IPS-15b (cell line): ENCODE measurements around the gene PANX2.

Source experiments
- H3K27me3 ChIP-seq: one replicate; pipeline ENCODE4 v1.6.1; 2013; ENCODE audit warnings: low read length; ENCODE audit not compliant: control insufficient read depth, insufficient read depth
- H3K36me3 ChIP-seq: one replicate; pipeline ENCODE4 v1.6.1; 2013; ENCODE audit warnings: low read length; ENCODE audit not compliant: control insufficient read depth, insufficient read depth
- H3K4me1 ChIP-seq: one replicate; pipeline ENCODE4 v1.6.1; 2013; ENCODE audit warnings: mild to moderate bottlenecking, low read length; ENCODE audit not compliant: control insufficient read depth, insufficient read depth
- H3K4me3 ChIP-seq: one replicate; pipeline ENCODE4 v1.5.1; 2013; ENCODE audit warnings: low read depth, low read length
- H3K9ac ChIP-seq: one replicate; pipeline ENCODE4 v1.6.1; 2013; ENCODE audit warnings: low read depth, mild to moderate bottlenecking, low read length
- H3K9me3 ChIP-seq: one replicate; pipeline ENCODE4 v1.6.1; 2013; ENCODE audit warnings: mild to moderate bottlenecking, low read length; ENCODE audit not compliant: control insufficient read depth, insufficient read depth

PANX2 gene

DNA sequence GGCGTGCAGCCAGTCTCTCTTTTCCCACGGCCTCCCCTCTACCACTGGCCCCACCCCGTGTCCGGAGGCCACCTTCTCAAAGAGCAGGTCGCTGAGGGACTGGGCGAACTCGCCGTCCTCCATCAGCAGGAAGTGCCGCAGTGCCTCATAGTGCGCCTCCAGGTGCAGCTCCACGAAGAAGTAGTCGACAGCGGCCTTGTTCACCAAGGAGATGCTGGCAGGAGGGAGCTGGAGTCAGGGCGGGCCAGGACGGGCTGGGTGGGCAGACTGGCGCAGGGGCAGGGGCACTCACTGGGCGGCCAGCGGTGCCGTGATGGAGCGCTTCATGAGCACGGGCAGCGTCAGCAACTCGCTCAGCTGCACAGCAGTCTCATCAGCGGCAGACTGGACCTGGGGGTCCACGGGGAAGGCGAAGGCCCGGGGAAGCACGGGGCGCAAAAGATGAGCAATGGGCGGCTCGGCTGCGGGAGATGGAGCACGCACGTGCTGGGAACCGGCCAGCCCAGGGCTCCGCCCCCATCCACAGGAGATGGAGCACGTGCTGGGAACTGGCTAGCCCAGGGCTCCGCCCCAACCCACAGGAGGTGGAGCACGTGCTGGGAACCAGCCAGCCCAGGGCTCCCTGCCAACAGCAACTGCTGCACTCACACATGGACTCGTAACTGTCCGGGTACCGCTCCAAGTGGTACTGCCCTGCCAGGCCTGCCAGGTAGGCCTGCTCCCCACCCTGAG, 48.6 kb downstream of the PANX2 start:
- Histone ChIP-seq H3K9ac (no peak overlapping the region), H3K9me3 (no peaks in the 10 kb centered on the region), H3K36me3 (peaks cover 81% of the 10 kb centered on the region), H3K4me1 (no peaks in the 10 kb centered on the region), H3K4me3 (no peak overlapping the region), H3K27me3 (no peaks in the 10 kb centered on the region)

DNA sequence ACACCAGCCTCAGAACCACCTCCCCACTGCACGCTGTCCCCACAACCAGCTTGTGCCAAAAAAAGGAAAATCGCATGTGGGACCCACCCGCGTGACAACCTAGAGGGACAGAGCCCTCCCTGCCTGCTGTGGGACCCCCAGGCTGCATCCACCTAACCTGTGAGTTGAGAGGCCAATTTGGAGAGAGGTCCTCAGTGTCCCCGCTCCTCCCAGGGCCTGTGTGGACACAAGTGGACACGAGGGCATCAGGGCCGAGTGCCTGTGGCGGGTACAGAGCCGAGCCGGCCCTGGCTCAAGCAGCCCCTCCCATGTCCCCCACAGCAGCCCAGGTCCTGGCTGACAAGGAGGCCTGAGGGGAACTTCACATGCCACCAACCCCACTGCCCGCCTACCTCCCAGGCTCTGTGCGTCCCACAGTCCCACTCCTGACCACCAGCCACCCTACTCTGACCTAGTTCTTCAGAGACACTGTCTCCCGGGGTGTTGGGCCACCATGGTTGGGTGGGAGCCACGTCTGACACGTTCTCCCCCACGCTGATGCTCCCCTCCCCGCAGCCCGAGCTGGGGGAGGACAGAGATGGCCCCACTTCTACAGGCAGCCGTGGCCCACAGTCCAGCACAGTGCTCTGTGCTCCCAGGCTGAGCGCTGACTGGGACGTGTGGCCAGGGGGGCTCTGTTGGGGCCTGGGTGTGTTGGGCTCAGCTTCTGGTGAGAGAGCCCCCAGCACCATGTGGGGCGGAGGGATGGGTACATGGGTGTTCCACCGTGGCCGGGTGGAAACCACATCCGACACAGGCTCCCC, 49.5 kb downstream of the PANX2 start:
- Histone ChIP-seq H3K4me1 (no peaks in the 10 kb centered on the region), H3K36me3 (peaks cover 81% of the 10 kb centered on the region), H3K27me3 (no peaks in the 10 kb centered on the region), H3K9me3 (no peaks in the 10 kb centered on the region), H3K4me3 (no peak overlapping the region), H3K9ac (no peak overlapping the region)

DNA sequence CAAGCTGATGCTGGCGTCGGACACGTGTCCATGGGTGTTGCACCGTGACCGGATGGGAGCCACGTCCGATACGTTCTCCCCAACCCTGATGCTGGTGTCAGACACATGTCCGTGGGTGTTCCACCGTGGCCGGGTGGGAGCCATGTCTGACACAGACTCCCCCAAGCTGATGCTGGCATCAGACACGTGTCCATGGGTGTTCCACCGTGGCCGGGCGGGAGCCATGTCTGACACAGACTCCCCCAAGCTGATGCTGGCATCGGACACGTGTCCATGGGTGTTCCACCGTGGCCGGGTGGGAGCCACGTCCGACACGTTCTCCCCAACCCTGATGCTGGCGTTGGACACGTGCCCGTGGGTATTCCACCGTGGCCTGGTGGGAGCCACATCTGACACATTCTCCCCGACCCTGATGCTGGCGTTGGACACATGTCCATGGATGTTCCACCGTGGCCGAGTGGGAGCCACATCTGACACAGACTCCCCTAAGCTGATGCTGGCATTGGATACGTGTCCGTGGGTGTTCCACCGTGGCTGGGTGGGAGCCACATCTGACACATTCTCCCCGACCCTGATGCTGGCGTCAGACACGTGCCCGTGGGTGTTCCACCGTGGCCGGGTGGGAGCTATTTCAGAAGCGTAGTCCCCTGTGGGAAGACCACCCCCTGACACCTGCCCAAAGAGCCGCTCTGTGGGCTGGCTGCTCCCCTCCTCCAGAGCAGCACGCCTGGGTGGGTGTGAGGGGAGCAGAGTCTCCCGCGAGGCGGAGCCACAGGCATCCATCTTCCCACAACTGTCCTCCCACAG, 50.3 kb downstream of the PANX2 start:
- Histone ChIP-seq H3K4me3 (no peak overlapping the region), H3K36me3 (peaks cover 73% of the 10 kb centered on the region), H3K9ac (no peak overlapping the region), H3K4me1 (no peaks in the 10 kb centered on the region), H3K27me3 (no peaks in the 10 kb centered on the region), H3K9me3 (no peaks in the 10 kb centered on the region)

DNA sequence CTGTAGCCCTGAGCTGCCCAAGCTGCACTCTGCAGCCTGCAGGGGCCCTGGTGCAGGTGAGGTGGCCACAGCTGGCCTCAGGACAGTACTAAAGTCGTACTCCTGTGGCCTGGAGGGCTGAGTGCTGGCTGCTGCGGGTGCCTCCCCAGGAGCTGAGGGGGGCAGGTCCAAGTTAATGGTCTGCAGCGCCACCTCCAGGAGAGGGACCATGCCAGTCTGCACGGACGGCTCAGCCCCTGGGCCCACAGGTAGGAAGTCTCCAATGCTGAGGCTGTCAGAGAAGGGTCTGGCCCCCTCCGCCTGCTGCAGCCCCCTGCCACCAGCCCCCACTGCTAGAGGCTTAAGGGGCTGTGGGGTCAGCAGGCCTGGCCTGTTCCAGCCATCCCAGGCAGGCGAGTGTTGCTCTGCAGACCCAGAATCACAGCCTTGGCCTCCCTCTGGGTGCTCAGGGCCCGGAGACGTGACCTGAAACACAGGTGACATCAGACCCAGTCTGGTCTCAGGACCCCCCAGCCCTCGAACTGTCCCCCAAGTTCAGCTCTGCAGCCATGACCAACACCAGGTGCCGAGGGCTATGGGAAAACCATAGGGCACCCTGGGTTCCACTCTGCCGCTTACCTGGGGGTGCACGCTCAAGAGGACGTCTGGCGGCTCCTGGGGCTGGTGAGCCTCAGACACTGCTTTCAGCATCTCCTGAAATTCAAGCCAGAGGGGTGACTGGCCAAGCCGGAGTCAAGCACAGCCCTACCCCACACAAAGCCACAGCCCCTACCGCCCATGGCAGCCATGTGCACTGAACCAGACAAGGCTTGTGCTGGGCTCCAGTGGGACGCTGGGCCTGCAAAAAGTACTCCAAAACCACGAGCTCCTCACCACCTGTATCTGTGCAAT, 51.1 kb downstream of the PANX2 start:
- Histone ChIP-seq H3K4me1 (no peaks in the 10 kb centered on the region), H3K36me3 (peaks cover 64% of the 10 kb centered on the region), H3K4me3 (no peak overlapping the region), H3K27me3 (no peaks in the 10 kb centered on the region), H3K9ac (no peak overlapping the region), H3K9me3 (no peaks in the 10 kb centered on the region)

DNA sequence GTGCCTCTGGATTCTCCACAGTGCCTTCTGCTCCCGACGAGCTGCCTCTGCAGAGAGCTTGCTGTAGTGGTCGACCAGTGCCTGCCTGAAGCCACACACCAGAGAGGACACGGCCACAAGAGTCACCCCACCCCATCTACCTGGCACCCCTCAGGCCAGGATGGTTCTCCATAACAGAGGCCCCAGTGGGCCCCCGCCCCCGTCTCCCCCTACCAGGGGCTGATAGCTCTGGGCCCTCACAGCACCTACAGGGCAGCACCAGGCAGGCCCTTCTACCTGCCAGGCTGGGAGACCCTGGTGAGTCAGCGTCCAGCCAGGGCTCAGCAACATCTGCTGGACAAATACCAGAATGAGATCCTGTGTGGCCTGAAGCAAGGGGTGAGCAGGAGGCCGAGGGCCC, 52.0 kb downstream of the PANX2 start:
- H3K36me3 ChIP-seq = peaks cover 56% of the 10 kb centered on the region
- no peaks in the 10 kb centered on the region for H3K4me1 ChIP-seq
- H3K9ac ChIP-seq = no peak overlapping the region

DNA sequence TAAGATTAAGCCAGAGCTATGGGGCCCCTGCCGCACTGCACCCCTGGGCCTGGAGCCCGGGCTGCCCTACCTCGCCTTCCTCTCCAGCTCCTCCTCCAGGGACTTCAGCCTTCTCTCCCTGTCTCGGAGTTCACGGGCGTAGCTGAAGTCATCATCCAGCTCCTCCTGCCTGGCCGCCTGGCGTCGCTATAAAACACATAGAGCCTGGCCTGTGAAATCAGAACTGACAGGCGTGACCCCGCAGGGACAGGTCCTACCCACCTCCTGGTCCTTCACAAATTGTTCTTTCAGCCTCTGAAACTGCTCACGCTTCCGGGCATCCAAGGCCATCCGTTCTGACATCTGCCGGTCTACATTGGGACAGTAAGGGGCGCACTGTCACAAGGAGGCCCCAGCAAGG, 53.5 kb downstream of the PANX2 start:
- H3K27me3 ChIP-seq = no peaks in the 10 kb centered on the region
- H3K4me3 ChIP-seq = no peak overlapping the region
- H3K36me3 ChIP-seq = peaks cover 40% of the 10 kb centered on the region
- no peak overlapping the region for H3K9ac ChIP-seq
- no peaks in the 10 kb centered on the region for H3K9me3 ChIP-seq
- no peaks in the 10 kb centered on the region for H3K4me1 ChIP-seq

More for the DNA sequence above, 52.0 kb downstream of the PANX2 start:
- no peaks in the 10 kb centered on the region for H3K27me3 ChIP-seq
- no peak overlapping the region for H3K4me3 ChIP-seq
- no peaks in the 10 kb centered on the region for H3K9me3 ChIP-seq

DNA sequence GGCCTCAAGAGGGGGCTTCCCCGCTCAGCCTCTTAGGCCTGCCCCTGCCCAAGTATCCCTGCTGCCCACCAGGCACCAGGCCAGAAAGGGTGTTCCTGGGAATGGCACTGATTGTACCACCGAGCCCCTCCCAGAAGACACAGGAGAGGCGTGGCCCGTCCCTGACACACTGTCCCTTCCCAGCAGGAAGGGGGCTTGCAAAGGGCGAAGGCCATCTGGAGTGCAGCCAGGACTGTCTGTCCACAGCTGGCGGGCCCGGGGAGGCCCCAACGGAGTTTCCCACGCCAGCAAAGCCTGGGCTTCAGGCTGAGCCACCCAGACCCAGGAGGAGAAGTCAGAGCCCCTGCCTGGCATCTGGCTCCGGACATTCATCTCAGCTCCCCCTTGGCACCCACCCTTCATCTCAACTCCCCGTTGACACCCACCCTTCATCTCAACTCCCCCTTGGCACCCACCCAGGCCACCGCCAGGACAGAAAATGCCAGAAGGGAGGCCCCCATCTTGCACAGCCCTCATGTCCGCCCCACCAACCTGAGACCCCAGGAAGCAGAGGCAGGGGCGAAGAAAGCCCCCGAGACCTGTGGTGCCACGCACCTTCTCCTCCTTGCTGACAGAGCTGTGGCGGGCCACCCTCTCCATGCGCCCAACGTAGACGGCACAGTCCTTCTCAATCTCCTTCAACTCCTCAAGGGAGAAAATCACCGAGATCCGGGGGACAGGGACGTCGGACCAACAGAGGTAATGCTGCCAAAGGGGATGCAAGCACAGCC, 54.9 kb downstream of the PANX2 start:
- Histone ChIP-seq H3K27me3 (no peaks in the 10 kb centered on the region), H3K9me3 (no peaks in the 10 kb centered on the region), H3K4me3 (no peak overlapping the region), H3K9ac (no peak overlapping the region), H3K36me3 (peaks cover 39% of the 10 kb centered on the region), H3K4me1 (no peaks in the 10 kb centered on the region)

DNA sequence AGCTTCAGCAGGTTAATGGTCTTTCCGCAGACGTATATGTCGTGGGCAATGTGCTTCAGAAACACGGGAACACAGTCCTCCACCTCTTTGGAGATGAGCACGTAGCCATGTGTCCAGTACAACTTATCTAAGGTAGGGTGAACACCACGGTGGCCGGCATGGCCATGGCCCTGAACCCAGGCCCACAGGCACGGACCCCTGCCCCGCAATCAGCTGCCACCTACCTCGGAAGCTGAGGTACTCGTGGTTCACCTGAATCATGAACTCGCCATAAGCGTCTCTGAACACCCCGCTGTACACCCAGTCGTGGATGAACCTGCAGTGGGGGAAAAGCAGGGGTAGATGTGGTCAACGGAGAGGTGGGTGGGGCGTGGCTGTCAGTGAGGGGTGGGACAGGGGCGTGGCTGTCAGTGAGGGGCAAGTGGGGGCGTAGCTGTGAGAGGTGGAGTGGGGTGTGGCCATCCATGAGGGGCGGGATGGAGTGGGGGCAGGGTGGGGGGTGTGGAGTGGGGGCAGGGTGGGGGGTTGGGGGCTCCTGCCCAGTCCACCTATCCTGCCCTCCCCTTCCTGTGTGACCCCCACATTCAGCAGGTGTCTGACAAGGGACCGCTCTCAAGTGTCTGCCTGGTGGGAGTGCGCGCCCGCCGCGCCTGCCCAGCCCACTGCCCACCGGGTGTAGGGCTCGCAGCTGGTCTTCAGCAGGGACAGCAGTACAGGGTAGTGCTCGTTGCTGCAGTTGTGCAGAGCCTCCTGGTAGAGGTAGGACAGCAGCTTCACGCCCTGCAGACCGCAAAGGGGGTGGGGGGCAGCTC, 55.7 kb downstream of the PANX2 start:
- no peaks in the 10 kb centered on the region for H3K4me1 ChIP-seq

DNA sequence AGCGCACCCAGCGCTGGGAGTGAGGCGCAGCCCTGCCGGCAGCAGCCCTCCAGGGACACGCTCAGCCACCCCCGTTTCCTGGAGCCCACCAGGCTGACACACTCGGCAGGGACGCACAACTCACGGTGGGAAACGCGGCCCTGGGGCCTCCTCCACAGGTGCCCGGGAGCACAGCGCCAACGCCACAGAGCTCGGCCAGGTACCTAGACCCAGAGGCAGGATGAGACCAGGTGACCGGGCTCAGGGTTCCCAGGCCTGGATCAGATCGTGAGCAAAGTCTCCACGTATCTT, 56.3 kb downstream of the PANX2 start:
- H3K4me3 ChIP-seq = no peak overlapping the region
- no peaks in the 10 kb centered on the region for H3K27me3 ChIP-seq
- no peaks in the 10 kb centered on the region for H3K9me3 ChIP-seq
- peaks cover 24% of the 10 kb centered on the region for H3K36me3 ChIP-seq
- H3K4me1 ChIP-seq = no peaks in the 10 kb centered on the region
- no peak overlapping the region for H3K9ac ChIP-seq

More for the DNA sequence above, 55.7 kb downstream of the PANX2 start:
- H3K27me3 ChIP-seq = no peaks in the 10 kb centered on the region
- H3K36me3 ChIP-seq = peaks cover 30% of the 10 kb centered on the region
- H3K9ac ChIP-seq = no peak overlapping the region
- H3K4me3 ChIP-seq = no peak overlapping the region
- H3K9me3 ChIP-seq = no peaks in the 10 kb centered on the region

DNA sequence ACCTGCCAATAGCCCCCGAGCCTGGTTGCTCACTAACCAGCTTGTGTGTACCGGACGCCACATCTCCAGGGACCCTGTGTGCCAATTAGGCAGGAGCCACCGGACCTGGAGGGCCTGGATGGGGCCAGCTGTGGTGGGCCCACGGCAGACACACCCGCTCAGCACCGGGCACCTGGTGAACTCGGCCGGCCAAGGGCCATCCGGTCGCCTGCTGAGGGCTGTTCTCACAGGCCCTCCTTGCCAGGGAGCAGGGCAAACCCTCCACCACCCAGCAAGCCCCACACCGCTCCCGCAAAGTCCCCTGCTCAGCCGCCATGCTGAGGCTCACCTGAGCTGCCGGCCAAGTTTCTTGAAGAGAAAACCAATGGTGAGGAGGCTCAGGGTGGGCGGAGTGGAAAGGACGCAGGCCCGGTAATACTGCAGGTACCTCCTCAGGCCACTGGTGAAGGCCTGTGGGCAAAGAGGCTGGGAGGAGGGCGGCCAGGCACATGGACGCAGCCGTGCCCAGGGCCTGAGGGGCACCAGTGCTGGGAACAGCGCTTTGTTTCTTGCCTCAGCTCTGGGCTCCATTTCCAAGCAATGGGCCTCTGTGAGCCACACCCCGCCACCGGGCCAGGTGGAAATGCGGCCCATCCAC, 57.2 kb downstream of the PANX2 start:
- no peaks in the 10 kb centered on the region for H3K9me3 ChIP-seq
- H3K27me3 ChIP-seq = no peaks in the 10 kb centered on the region
- H3K4me1 ChIP-seq = no peaks in the 10 kb centered on the region
- no peak overlapping the region for H3K4me3 ChIP-seq
- no peak overlapping the region for H3K9ac ChIP-seq
- peaks cover 18% of the 10 kb centered on the region for H3K36me3 ChIP-seq
